Kidney tubule cell (primary cell): ENCODE measurements around the gene RTL9.

Experiments
- DNase-seq: peaks from one replicate; pipeline ENCODE4 v3.0.0-alpha.2; 2018; ENCODE audit warnings: low spot score

RTL9 gene

DNA sequence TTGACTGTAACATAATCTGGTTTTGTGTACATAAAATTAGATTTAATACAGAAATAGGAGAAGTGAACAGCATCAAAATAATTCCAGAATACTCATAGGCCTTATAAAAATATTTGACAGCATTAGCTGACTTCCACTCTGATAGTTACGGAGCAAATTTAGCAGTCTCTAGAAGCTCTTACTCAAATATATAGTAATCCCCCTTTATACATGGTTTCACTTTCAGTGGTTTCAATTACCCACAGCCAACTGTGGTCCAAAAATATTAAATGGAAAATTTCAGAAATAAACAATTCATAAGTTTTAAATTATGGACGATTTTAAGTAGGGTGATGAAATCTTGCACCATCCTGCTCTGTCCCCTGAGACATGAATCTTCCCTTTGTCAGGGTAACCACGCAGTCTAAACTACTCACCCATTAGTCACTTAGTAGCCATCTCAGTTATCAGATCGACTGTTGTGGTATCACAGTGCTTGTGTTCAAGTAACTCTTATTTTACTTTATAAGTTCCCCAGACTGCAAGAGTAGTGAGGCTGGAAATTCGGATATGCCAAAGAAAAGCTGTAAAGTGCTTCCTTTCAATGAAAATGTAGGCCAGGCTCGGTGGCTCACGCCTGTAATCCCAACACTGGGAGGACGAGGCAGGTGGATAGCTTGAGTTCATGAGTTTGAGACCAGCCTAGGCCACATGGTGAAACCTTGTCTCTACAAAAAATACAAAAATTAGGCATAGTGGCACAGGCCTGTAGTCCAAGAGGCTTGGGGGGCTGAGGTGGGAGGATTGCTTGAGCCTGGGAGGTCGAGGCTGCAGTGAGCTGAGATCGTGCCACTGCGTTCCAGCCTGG lies 17.2 kb upstream of the RTL9 start:
- DNase-seq, result peak; percentile 62

DNA sequence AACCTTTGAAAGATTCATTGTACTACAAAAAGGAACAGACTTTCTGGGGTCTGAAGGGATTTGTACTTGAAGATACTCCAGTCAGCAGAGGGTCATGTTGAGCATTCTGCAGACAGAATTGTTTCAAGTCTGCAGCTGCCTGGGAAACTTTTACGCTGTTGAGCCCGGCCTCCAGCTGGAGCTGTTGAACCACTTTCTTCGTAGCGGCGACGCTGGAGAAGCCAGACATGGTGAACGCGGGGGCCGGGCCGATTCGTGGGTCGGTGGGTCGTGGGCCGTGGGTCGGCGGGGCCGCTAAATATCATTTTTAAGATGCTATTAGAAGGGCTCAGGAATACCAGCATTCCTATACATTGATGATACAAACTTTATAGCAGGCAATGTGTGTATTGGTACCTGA lies 12.0 kb upstream of the RTL9 start:
- no peak for DNase-seq

DNA sequence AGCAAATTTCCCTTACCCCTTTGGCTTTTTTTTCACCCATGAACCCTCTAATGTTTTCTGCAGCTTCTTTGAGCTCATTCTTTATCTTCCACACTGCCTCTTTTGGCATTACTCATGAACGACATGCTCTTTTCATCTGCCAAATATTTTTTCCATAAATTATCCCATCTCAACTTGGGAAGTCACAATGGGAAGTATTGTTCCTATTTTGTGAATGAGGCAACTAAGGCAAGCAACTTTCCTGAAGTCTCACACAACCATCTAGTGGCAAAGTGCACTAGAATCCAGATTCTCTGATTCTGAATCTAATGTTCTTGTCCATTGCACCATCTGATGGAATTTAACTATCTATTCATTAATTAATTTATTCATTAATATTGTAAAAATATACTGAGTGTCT lies 625 bp downstream of the RTL9 start:
- DNase-seq, result no peak

DNA sequence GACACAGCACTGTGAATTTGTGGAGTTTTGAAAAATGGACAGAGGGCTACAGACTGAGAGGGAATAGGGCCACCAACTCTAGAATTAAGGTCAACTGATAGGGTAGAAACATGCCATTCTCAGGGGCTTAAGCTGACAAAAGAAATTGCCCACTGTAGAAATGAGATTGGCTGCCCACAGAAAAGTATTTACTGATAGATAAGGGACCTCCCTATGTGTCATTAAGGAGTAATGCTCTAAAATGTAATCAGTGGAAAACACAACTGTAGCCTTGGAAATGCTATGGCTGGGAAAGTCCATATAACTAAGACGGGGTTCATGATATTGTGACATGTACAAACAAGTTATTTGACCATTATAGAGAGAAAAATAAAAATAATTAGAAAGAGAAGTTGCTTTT lies 4.6 kb downstream of the RTL9 start:
- no peak for DNase-seq

DNA sequence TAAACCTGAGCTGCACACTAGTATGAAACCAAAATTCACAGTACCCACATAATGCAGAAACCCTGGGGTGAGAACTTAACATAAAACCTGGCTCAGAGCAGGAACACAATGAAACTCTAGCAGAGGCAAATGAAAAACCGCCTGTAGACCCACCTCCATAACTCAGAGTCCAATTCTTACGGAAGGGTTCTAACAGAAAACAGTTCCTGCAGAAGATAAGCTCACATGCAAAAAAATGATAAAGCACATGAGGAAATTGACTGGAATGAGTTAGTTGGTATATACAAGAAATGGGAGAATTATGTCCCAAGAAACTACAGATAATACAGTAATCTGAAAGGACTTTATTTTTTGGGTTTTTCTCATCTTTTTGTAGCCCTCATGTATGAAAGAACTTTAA lies 14.7 kb downstream of the RTL9 start:
- DNase-seq, result no peak

DNA sequence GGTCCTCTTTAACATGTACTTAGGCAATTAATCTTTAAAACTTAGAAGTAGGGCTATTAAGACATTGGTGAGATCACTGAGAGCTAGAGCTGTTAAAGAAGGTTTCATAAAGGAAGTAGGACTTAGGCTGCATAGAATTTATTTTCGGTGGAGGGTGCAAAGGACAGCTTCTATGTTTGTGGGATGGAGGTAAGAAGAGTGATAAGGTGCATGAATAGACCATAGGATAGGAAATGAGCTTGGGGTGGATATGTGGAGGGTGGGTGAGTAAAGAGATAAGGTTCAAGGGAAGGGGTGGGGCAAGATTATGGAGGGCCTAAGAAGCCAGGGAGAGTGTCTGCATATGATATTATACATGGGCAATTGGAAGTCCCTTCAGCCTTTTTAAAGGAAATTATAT lies 15.9 kb downstream of the RTL9 start:
- no peak for DNase-seq

DNA sequence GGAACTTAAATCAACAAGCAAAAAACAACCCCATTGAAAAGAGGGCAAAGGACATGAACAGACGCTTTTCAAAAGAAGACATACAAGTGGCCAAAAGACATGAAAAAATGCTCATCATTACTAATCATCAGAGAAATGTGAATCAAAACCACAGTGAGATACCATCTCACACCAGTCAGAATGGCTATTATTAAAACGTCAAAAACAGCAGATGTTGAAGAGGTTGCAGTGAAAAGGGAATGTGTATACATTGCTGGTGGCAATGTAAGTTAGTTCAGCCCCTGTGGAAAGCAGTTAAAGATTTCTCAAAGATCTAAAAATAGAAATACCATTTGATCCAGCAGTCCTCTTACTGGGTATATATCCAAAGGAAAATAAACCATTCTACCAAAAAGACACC lies 22.6 kb downstream of the RTL9 start:
- no peak for DNase-seq

DNA sequence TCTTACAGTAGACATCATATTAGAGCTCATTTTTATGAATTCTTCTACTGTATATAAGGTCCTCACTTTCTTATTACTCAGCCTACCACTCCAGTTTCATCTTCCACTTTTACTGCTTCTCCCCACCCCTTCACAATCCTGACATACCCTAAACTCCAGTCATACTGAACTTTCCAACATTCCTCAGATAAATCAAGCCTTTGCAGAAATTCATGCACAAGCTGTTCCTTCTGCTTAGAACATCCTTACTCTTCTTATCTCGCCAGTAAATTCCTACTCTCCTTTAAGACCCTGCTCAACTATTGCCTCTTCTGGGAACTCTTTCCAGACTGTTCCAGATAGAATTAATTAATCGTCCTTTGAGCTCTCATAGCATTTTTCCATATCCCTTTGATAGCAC lies 24.8 kb downstream of the RTL9 start:
- DNase-seq, result peak; percentile 49

DNA sequence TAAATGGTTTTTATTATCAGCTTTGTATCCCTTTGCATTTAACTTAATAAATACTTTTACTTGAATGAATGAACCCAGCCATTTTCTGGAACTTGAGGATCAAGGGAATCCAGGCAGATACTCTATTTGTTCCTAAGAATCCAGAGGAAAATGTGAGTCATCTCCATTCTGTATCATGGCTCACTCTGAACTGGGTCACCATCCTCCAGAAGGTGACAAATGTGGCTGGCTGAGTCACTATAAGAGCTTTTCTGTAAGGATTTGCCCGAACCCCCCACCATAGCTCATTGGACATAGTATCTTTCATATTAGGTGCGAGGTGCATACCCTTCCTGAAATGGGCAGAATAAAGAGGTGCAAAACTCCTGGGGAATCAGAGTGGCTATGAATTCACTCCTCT lies 25.8 kb downstream of the RTL9 start:
- DNase-seq, result peak; percentile 68

DNA sequence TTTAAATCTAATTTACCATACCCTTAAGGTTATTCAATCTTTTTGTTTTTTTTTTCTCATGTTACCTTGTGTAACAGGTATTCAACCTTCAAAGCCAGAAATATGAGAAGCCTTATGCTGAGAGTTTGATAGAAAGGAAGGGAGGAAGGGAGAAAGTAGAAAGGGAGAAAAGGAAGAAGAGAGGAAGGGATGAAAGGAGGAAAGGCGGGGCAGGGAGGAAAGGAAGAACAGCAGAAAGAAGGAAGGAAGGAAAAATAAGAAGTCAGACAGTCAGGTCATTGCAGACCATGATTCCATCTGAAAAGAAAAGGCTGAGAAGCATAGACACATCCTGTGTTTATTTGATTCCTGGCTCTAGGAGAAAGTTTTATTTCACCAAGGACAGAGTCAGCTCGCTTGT lies 30.9 kb downstream of the RTL9 start:
- no peak for DNase-seq

DNA sequence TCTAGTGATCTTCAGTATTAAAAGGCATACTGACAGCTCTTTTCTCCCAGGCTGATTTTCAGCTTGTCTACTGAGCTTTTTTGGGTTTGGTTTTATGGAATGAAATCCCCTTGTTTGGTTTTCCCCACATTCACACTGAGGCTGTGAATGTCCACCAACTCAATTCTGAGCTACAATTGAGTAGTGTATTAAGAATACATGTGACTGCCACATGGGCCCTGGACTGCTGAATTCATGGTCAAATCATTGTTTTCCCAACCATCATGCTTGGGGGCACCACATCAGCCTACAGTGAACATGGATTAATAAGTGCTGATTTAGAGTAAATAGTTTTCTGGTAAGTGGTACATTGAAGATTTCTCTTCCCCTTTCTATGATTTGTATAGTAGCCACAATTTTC lies 32.4 kb downstream of the RTL9 start:
- no peak for DNase-seq

DNA sequence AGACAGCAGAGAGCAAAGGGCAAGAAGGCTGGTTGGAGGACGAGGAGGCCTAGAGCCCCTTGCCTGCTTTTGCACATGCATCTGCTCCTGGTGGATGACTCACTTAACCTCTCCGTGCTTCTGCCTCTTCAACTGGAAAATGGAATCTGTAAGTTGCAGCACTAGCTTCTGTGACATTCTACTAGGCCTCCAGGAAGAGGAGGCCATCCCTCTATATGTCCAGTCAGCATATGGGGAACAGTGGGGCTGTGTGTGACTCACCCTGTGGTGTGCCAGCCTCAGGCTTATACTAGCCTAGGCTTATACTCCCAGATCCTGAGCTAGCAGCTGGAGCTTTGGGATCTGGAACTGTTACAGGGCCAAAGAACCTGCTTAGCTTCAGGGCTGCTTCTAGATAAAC lies 36.0 kb downstream of the RTL9 start:
- DNase-seq, result peak; percentile 84

DNA sequence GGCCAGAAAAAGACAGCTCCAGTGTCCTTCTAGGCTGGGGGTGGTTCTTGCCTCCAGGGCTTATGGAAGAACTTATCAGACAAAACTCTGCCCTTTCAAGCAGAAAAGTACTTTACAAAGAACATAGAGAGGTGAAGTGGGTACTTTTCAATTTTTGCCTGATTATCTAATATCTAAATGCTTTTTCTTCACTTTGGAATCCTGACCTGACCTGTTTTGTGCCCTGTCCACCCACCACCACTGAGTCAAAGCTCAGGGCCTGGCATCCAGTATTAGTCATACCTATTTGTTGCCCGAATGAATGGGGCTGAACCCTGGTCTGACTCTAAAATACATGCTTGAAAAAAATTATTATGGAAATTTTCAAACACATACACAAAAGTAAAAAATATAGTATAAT lies 37.2 kb downstream of the RTL9 start:
- peak; percentile 34 for DNase-seq

DNA sequence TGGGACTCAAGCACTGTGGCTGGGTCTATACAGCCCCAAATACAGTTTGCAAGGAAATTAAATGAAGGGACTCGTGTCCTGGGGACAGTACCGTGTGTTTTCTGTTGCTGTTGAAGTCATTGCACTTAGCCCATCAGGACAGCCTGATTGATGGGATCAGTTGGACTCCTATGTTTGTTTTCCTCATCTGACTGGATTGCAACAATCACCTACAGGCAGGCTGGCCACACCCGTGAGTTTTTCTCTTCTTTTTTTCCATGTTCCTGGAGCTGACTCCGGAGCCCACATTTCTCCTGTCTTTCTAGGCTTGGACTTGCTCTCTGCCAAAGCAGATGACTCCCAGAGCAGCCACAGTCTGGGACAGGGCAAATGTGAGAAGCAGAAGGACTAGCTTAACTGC lies 38.1 kb downstream of the RTL9 start:
- no peak for DNase-seq

DNA sequence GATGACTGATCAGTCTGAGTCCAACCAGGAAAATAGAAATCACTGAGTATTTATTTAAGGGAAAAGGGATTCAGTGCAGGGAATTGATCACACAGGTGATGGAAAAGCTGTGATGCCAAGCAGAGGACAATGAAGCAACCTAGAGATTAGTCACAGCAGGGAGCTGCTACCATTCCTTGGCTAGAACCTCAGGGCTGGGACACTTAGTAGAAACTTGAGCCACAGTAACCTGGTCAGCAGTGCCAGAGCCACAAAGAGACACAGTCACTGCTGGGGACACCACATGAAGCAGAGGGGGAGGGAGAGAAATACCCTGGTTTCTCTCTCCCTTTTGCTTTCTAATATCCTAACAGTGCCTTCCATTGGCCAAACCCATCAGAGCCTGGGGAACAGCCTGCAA lies 38.7 kb downstream of the RTL9 start:
- no peak for DNase-seq

DNA sequence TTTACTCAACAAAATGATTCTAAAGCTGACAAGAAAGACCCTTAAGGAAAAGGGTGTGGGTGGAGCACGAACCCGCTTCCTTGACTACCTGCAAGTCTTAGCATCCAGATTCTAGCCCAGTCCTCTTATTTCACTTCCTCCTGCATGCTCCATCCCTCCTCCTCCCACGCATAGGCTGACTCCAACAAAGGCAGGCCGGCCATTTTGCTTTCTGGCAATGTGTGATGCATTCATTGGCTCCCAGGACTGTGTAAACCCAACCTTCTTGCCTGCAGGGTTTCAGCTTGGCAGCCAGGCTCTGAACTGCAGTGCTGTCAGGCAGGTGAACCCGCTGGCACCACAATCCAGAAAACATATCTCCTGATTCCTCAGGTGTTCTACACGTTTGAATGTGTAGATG lies 39.3 kb downstream of the RTL9 start:
- no peak for DNase-seq

DNA sequence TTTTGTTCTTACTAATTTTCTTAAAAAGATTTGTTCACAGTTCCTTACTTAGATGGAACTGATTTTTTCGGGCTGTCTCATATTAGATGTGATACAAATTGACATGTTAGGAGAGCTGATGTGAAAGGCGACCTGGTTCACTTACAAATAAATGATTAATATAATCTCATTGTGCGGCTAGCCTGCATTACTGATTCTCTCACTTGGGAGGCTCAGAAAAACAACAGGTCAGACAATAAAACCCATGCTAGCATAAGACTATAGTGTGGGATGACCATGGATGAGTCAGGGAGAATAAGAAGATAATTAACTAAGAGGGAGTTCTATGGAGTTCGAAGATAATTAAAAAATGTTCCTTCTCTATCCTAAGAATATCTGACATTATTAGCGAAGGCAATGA lies 40.8 kb downstream of the RTL9 start:
- peak; percentile 70 for DNase-seq

DNA sequence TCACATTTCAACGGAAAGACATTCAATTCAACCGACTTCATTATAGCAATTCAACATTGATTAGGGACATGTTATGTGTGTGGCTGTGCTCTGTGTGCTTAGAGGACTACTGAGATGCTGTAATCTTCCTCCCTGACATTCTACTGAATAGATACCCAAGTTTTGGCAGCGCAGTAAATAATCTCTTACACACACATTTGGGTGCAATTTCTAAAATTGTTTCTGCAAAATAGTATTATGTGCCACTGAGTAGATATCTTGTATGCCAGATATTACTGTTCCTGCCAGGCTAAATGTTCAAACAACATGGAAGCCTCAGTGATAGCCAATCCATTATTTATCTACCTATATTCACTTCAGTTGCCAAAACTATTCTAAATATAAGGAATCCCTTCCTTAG lies 41.3 kb downstream of the RTL9 start:
- no peak for DNase-seq

DNA sequence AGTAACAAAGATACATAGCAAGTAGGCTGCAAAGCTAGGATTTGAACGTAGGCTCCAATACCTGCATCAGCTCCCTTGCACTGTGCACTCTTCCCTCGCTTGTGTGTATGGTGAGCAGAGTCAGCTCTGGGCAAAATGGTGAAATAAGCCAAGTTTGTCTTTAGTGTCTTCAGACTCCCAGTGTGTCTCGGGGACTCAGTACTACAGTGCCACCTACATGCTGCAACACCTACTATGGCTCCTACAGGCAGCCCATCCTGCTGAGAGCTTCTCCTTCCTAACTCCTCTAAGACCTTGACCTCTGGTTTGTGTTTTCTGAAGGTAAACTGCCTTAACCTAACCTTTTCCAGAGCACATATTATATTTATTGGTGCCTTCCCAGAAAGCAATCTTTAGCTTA lies 42.5 kb downstream of the RTL9 start:
- no peak for DNase-seq

DNA sequence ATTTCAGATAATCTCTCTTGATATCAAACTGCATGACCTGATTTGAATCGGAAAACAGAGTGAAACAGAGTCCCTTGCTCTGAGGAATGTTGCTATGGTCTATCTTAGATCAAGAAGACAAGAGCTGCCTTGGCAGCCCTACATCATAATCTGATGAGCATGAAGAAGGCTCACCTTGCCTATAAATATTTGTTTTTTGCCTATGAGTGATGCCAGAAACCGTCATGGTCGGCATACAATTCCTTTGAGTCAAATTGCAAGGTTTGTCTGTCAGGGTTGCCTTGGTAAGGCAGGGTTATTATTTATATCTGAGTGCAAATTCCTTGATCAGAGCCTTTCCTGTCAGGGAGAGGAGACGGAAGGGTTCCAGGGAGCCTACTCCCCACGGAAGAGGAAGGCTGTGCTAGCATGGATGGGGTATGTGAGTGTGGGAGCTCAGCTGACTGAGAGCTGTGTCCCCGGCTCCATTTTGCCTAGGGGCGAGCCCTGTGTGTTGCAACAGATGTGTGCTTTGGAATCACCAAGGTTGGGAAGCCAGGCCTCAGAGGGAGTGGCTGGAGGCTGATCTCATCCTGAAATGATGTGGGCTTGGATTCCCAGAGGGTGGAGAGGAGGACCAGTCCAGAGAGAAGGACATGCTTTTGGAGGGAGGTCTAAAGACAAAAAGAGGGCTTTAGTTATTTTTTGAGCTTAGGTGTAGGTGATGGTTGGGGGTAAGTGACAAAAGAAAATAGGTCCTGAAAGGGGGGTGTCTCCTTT lies 43.6 kb downstream of the RTL9 start:
- peak; percentile 51 for DNase-seq

DNA sequence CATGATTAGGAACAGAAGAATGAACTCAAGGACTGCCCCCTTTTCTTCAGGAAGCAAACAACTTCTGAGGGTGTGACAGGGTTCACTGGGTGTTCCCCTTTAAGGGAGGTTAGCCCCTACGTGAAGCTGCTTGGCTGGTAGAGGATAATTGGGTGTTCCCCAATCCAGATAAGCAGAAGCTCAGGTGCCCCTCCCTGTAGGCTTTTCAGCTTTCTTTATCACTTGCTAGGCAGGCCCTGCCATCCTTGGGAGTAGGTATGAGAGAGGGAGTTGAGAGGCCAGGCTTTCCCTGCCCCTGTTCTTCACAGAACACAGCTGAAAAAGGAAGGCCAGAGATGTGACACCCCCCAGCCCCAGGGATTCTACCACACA lies 44.2 kb downstream of the RTL9 start:
- DNase-seq, result no peak

DNA sequence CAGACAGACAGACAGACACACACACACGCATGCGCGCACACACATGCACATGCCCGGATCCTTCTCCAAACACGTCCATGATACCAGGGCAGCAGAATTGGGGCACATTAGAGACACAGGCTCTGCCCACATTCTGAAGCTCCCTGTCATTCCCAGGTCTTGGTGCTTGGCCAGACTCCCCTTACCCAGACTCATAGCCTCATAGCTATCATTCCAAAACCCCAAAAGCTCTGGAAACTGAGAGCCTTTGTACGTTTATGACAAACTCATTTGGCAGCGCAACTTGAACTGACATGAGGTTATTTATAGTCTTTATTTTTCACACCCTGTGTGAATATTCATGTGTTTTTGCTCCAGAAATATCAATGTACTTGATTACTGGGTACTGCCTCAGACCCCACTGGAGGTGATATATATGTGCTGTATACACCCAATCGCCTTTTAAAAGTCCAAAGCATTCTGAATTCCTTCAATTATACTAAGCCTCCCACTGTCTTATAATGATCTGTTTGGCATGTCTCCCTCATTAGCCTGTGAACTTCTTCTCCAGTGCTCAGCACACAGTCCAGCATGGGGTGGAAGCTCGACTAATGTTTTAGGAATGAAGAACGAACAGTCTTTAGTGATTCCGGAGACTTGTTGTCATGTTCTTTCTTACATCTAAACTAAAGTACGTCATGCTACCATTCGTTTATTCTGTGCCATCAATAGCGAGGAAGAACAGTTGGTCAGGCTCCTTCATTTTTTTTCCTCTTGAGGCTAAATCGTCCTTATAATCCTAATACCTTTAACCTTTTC lies 45.0 kb downstream of the RTL9 start:
- DNase-seq, result no peak

DNA sequence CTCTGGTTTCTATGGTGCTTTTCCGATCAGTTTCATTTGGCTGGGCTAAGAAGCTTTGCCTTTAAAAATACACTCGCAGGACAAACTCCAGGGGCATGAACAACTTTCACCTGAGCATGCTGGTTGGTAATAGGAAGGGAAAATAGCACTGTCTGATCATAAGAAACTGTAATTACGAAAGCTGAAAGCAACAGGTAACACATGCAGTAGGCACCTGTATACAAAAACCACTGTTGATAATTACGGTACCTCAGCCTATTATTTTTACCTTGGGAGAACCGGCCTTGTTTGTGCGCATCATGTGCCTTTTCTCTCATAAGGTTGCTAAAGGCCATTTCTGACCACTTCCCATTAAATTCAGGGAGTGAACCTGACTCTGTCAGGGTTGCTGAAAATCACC lies 45.7 kb downstream of the RTL9 start:
- DNase-seq, result no peak
